ENCODE data around the gene CCDC192. TPM values are rescaled to one million over a fixed set of nuclear protein-coding genes. Genes with fewer than 3 reads are reported as not detected.

The CCDC192 gene
- total RNA-seq, 1 donor from 2014 or later = not detected

GRCh38 chr5:127910307-127910956 is 207.2 kb downstream of the CCDC192 start:
- intact Hi-C loops (cut with micrococcal nuclease) = no loop called here
- H3K9me3 Mint-ChIP-seq = no peaks in the 10 kb centered on the region
- CTCF ChIA-PET = interaction anchor here (0.7 kb wide), 1 partner anchor 27 kb away, joined by 3 read pairs; no protein-coding TSS in a partner anchor

GRCh38 chr5:127911619-127912018 is 208.4 kb downstream of the CCDC192 start:
- DNase-seq (no peak), ATAC-seq (ENCODE audit: low read depth) (no peak)
- Mint-ChIP-seq H3K4me3 (no peak overlapping the region), H3K36me3 (ENCODE audit: low read depth) (no peaks in the 10 kb centered on the region), H3K27ac (no peak overlapping the region), H3K27me3 (no peaks in the 10 kb centered on the region), H3K4me1 (no peaks in the 10 kb centered on the region), H3K9me3 (no peaks in the 10 kb centered on the region)
- intact Hi-C loops (cut with micrococcal nuclease) = no loop called here
- no peak for TF ChIP-seq CTCF (IDR thresholded peaks at IDR 0.05)
- POLR2A ChIA-PET = interaction anchor here (0.7 kb wide), 2 partner anchors 47 to 1488 kb away, joined by 5 to 11 read pairs; no protein-coding TSS in a partner anchor
- CTCF ChIA-PET = no interaction called here

More at GRCh38 chr5:127910307-127910956, 207.2 kb downstream of the CCDC192 start:
- POLR2A ChIA-PET = no interaction called here
- no peak for ATAC-seq (ENCODE audit: low read depth)
- no peak overlapping the region for H3K27ac Mint-ChIP-seq
- no peak overlapping the region for H3K4me3 Mint-ChIP-seq
- TF ChIP-seq CTCF (IDR thresholded peaks at IDR 0.05) = no peak
- H3K4me1 Mint-ChIP-seq = no peaks in the 10 kb centered on the region
- no peaks in the 10 kb centered on the region for H3K27me3 Mint-ChIP-seq
- no peaks in the 10 kb centered on the region for H3K36me3 Mint-ChIP-seq (ENCODE audit: low read depth)
- no peak for DNase-seq

- H3K4me3 Mint-ChIP-seq = no peak overlapping the region
- H3K27me3 Mint-ChIP-seq = no peaks in the 10 kb centered on the region
- intact Hi-C loops (cut with micrococcal nuclease) = no loop called here
- ChIA-PET POLR2A (no interaction called here), CTCF (no interaction called here)
- no peaks in the 10 kb centered on the region for H3K9me3 Mint-ChIP-seq
- no peaks in the 10 kb centered on the region for H3K36me3 Mint-ChIP-seq (ENCODE audit: low read depth)
- no peak for TF ChIP-seq CTCF (IDR thresholded peaks at IDR 0.05)
- ATAC-seq (ENCODE audit: low read depth) = no peak
- H3K27ac Mint-ChIP-seq = no peak overlapping the region
- DNase-seq = no peak
- H3K4me1 Mint-ChIP-seq = peaks cover 7% of the 10 kb centered on the region
Observed at GRCh38 chr5:127912411-127912810, 209.2 kb downstream of the CCDC192 start.

GRCh38 chr5:127916885-127917573 is 213.8 kb downstream of the CCDC192 start:
- no peak for DNase-seq
- Mint-ChIP-seq H3K4me3 (no peak overlapping the region), H3K27me3 (no peaks in the 10 kb centered on the region), H3K36me3 (ENCODE audit: low read depth) (no peaks in the 10 kb centered on the region), H3K9me3 (no peaks in the 10 kb centered on the region), H3K4me1 (peaks cover 8% of the 10 kb centered on the region), H3K27ac (no peak overlapping the region)
- intact Hi-C loops (cut with micrococcal nuclease) = no loop called here
- ChIA-PET CTCF (no interaction called here), POLR2A (no interaction called here)
- ATAC-seq (ENCODE audit: low read depth) = no peak
- TF ChIP-seq CTCF (IDR thresholded peaks at IDR 0.05) = no peak

- Mint-ChIP-seq H3K4me3 (no peak overlapping the region), H3K27me3 (no peaks in the 10 kb centered on the region), H3K4me1 (peaks cover 8% of the 10 kb centered on the region), H3K36me3 (ENCODE audit: low read depth) (no peaks in the 10 kb centered on the region), H3K9me3 (no peaks in the 10 kb centered on the region), H3K27ac (no peak overlapping the region)
- no peak for TF ChIP-seq CTCF (IDR thresholded peaks at IDR 0.05)
- DNase-seq = no peak
- intact Hi-C loops (cut with micrococcal nuclease) = no loop called here
- ChIA-PET POLR2A (no interaction called here), CTCF (no interaction called here)
- ATAC-seq (ENCODE audit: low read depth) = no peak
Observed at GRCh38 chr5:127919006-127919796, 216.0 kb downstream of the CCDC192 start.
